GM10248 (cell line): ENCODE results near the gene DUSP10.

Experiments used
- CTCF ChIA-PET: fragments of 300-600 bp; sonication (Branson Sonifier 250); formaldehyde crosslinking; extraction: SDS; loops from one replicate; lab custom pipeline; 2021; ENCODE audit warnings: antibody characterized with exemption; lab: Yijun Ruan, JAX
- POLR2A ChIA-PET: fragments of 350-650 bp; sonication (Branson Sonifier 250); formaldehyde crosslinking; extraction: SDS; loops from one replicate; lab custom pipeline; 2020; ENCODE audit warnings: antibody characterized with exemption; lab: Yijun Ruan, JAX
- DNase-seq: peaks from one replicate; pipeline ENCODE4 v3.0.0; 2012; ENCODE audit errors: extremely low spot score
- CTCF ChIP-seq: IDR thresholded peaks from 2 replicates; pipeline ENCODE4 v1.5.1; 2012; ENCODE audit warnings: mild to moderate bottlenecking, low read depth; ENCODE audit errors: extremely low read depth, missing control alignments, control extremely low read depth

Gene DUSP10

GRCh38 chr1:221711063-221711577 is 30.8 kb downstream of the DUSP10 start:
- CTCF ChIA-PET = interaction anchor here (10.7 kb wide), 1 partner anchor 12 kb away, joined by 93 read pairs; no protein-coding TSS in a partner anchor
- POLR2A ChIA-PET = interaction anchor here (0.9 to 2.2 kb wide), 2 partner anchors 13 to 31 kb away, joined by 4 to 11 read pairs; partner anchors contain the start of gene DUSP10
- no peak for TF ChIP-seq CTCF
- DNase-seq = no peak

- no peak for TF ChIP-seq CTCF
- ChIA-PET CTCF (interaction anchor here (1.2 to 10.7 kb wide), 3 partner anchors 13 to 24 kb away, joined by 3 to 93 read pairs (median 6); no protein-coding TSS in a partner anchor), POLR2A (interaction anchor here (1.3 kb wide), 1 partner anchor 12 kb away, joined by 5 read pairs; no protein-coding TSS in a partner anchor)
- no peak for DNase-seq
Measured at GRCh38 chr1:221709854-221710253, 32.0 kb downstream of the DUSP10 start.

- ChIA-PET POLR2A (interaction anchor here (0.6 to 3.8 kb wide), 6 partner anchors 11 to 106 kb away, joined by 3 to 27 read pairs (median 6); partner anchors contain the start of gene DUSP10), CTCF (interaction anchor here (0.7 to 10.7 kb wide), 7 partner anchors 9 to 68 kb away, joined by 3 to 93 read pairs (median 5); no protein-coding TSS in a partner anchor)
- no peak for TF ChIP-seq CTCF
- peak; percentile 46 for DNase-seq
Measured at GRCh38 chr1:221708987-221709386, 32.9 kb downstream of the DUSP10 start.

- CTCF ChIA-PET = interaction anchor here (0.7 to 10.7 kb wide), 10 partner anchors 9 to 73 kb away, joined by 3 to 93 read pairs (median 5); no protein-coding TSS in a partner anchor
- DNase-seq = peak; percentile 57
- TF ChIP-seq CTCF = no peak
- POLR2A ChIA-PET = interaction anchor here (0.8 to 3.8 kb wide), 5 partner anchors 9 to 35 kb away, joined by 3 to 27 read pairs (median 5); partner anchors contain the start of gene DUSP10
Measured at GRCh38 chr1:221708076-221708571, 33.8 kb downstream of the DUSP10 start.

- no peak for DNase-seq
- CTCF ChIA-PET = interaction anchor here (1.0 to 10.7 kb wide), 7 partner anchors 8 to 72 kb away, joined by 3 to 93 read pairs (median 5); no protein-coding TSS in a partner anchor
- TF ChIP-seq CTCF = no peak
- POLR2A ChIA-PET = interaction anchor here (3.8 kb wide), 1 partner anchor 35 kb away, joined by 27 read pairs; the partner anchor contains the start of gene DUSP10
Measured at GRCh38 chr1:221706876-221707582, 34.9 kb downstream of the DUSP10 start.

- TF ChIP-seq CTCF = no peak
- DNase-seq = no peak
- ChIA-PET CTCF (interaction anchor here (0.8 to 10.7 kb wide), 4 partner anchors 9 to 37 kb away, joined by 3 to 93 read pairs (median 9); no protein-coding TSS in a partner anchor), POLR2A (interaction anchor here (3.8 kb wide), 1 partner anchor 35 kb away, joined by 27 read pairs; the partner anchor contains the start of gene DUSP10)
Measured at GRCh38 chr1:221706191-221706590, 35.7 kb downstream of the DUSP10 start.
